COR-L47 (cell line): ENCODE measurements around the gene GPC5.

Source experiments
- DNase-seq: peaks from one replicate; lab custom pipeline; 2025; lab: John Stamatoyannopoulos, UW

Gene GPC5

GRCh38 chr13:91714855-91715254, 316.4 kb downstream of the GPC5 start:
- DNase-seq: no peak

- no peak for DNase-seq
These were observed 318.1 kb downstream of the GPC5 start for GRCh38 chr13:91716436-91717065.

- no peak for DNase-seq
These were observed 320.6 kb downstream of the GPC5 start for GRCh38 chr13:91719033-91719432.

- DNase-seq: no peak
These were observed 323.0 kb downstream of the GPC5 start for GRCh38 chr13:91721413-91721812.

GRCh38 chr13:91722267-91722884, 324.0 kb downstream of the GPC5 start:
- DNase-seq: peak; percentile 23

- DNase-seq: no peak
These were observed 326.2 kb downstream of the GPC5 start for GRCh38 chr13:91724591-91724990.

- no peak for DNase-seq
These were observed 327.2 kb downstream of the GPC5 start for GRCh38 chr13:91725646-91726045.

GRCh38 chr13:91726671-91727070, 328.2 kb downstream of the GPC5 start:
- DNase-seq: no peak

GRCh38 chr13:91729859-91730258, 331.4 kb downstream of the GPC5 start:
- no peak for DNase-seq

GRCh38 chr13:91739751-91740150, 341.3 kb downstream of the GPC5 start:
- no peak for DNase-seq

DNA sequence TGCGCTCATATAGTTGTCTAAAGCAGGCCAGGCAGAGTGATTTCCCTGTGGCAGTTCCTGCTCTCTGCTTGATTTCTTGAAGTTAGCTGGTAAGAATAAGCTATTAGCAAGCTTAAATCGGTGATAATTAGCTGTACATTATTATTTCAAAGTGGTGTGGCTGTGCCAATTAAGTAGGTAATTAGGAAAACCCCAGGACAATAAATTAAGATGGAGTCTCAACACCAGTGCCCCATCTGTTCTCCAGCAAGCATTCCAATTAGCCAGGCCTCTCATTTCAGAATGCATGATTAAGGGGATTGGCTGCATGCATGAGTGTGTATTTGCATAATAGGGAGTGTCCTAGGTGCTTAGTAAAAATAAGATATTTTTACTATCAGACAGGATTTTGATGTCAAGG, 342.3 kb downstream of the GPC5 start:
- DNase-seq: no peak

GRCh38 chr13:91741925-91742324, 343.5 kb downstream of the GPC5 start:
- DNase-seq: no peak

DNA sequence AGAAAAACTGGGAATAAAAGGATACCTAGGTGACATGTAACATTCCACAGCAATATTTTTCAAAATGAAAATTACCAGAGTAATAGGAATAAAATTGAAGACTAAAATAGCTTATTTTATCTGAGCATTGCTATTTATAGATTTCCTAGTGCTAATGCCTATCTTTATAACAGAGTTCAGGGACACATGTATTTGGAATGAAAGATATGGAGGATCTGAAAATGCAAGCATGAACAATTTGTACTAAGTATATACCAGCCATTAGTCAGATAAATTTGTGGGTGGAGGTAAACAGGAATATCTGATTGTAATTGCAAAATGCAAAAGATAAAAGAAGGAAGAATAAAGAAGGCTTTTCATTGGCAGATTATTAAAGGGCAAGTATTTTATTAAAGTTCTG, 345.9 kb downstream of the GPC5 start:
- DNase-seq: no peak

DNA sequence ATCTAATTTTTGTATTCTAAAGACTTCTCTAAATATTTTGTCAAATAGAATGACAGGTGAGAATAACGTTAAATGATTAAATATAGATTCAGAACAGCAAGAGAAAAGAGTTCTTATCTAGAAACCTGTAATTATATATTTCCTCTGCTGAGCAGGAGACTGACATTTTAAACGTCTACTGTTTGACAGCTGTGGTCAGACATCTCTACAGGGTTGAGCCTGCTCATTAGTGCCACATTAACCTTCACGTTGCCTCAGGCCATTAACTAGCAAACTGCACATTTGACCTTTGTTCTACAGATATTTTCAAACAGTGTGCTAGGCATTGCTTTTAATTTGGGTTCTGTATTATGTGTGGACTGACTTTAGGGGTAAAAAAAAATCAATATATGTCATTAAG, 347.5 kb downstream of the GPC5 start:
- peak; percentile 13 for DNase-seq

- no peak for DNase-seq
These were observed 348.8 kb downstream of the GPC5 start for GRCh38 chr13:91747186-91747585.

- no peak for DNase-seq
These were observed 350.1 kb downstream of the GPC5 start for GRCh38 chr13:91748416-91749089.

GRCh38 chr13:91758724-91759123, 360.3 kb downstream of the GPC5 start:
- no peak for DNase-seq

- no peak for DNase-seq
These were observed 364.5 kb downstream of the GPC5 start for GRCh38 chr13:91762957-91763356.

DNA sequence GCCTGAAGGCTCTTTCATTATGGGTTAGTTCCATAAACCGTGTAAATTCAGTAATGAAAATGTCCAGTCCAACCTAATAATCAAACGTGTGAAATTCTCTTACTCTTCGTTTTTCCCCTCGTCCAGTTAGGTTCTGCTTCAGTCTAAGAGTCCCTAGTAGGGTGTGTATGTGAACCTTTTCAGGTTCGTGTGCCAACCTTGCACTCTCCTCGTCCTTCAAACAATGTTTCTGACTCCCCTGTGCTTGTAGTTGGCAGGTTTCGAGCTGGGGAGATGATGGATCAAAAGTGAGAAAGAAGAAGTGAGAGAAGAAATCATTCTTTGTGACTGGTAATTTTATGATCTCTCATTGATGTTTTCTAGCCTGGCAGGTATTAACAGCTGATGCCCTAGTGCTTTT, 366.1 kb downstream of the GPC5 start:
- DNase-seq: no peak

DNA sequence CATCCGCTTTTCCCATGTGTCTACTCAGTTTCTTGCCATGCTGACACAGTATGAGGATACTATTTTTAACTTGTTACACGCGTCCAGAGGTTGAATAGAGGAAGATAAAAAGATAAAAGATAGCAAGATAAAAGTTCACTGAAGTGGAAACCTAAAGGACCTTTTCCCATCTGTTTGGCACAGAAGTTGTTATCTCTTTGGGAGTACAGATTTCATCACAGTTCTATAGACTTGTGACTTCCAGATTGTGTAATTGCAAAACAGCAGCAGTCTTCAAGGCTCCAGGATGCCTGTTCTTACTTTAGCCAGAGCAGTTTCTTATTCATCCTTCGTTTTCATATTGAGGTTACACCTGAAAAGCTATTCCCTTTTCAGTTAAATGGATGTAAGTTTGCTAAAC, 369.2 kb downstream of the GPC5 start:
- no peak for DNase-seq

- DNase-seq: no peak
These were observed 370.3 kb downstream of the GPC5 start for GRCh38 chr13:91768746-91769145.

DNA sequence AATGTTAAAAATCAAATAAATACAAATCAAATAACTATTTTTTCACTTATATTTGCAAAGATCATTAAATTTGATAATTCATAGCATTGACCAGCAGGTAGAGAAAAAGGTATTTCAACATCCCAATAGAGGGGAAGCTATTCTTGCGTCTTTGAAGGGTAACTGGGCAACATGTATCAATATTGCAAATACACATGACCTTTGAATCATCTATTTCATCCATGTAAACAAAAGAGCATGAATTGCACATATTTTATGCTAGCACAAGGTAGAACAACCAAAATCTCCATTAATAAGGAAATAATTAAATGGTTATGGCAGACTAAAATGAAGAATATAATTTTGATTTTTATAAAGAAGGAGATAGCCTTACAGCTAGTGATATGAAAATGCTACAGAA, 372.8 kb downstream of the GPC5 start:
- DNase-seq: no peak

DNA sequence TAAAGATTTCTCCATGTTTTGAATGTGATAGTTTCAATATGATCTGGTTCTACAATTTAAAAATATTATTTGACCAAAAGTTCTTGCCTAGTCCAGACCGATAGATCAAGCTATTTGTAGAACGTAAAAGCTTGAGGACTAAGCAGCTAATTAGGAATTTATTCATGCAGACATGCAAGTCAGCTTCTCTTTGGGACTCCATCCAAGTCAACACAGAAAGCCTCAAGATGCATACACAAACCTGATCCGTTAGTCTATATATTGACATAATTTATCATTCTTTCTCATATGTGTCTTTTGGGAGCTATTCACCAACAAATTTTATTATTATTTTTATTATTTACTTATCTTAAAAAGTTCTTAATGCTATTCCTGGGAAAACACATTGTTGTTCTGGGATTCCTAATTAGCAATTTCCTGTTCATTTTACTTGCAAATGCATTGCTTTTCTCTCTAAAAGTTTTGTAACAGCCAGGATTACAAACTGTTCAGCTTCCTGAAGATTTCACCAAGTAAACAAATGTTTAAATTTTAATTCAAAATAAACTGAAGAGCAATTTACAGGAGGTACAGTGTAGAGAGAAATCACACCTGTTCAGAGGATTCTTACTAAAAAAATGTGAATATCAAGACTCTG, 375.3 kb downstream of the GPC5 start:
- no peak for DNase-seq
